Sigmoid colon (tissue), 4 donors: ENCODE measurements around the gene MIOX.

Experiments
- CTCF ChIP-seq, 4 experiments: fragments of 450-650 bp in 3 of 4; fragments of 200-600 bp in 1 of 4; IDR thresholded peaks; one replicate each; pipeline ENCODE4 v1.5.1; 2016 to 2019; ENCODE audit warnings: antibody characterized with exemption in 4 of 4, mild to moderate bottlenecking in 3 of 4, moderate library complexity in 2 of 4
- EP300 ChIP-seq, 4 donors: sonication (generic); formaldehyde crosslinking; IDR thresholded peaks; one replicate each; pipeline ENCODE4 v1.6.1; 2017; ENCODE audit warnings: antibody characterized with exemption in 4 of 4

- no peak for TF ChIP-seq CTCF (IDR thresholded peaks at IDR 0.05)
- no peak for TF ChIP-seq EP300 (IDR thresholded peaks at IDR 0.05)
Measured at GRCh38 chr22:50516068-50516467, 29.4 kb downstream of the MIOX start.
